Activated effector memory CD4-positive, alpha-beta T cell treated with Interleukin-2 at 50 U/mL for 16 hours (primary cell): ENCODE measurements around the gene TM9SF1.

Experiments used
- DNase-seq: peaks from one replicate; pipeline ENCODE4 v3.0.0-alpha.2; 2020

Gene TM9SF1

GRCh38 chr14:24147761-24148428, 47.3 kb downstream of the TM9SF1 start:
- DNase-seq, result no peak

- peak; percentile 97 for DNase-seq
Observed at GRCh38 chr14:24146978-24147760, 48.1 kb downstream of the TM9SF1 start, which contains the start of gene RNF31. Gene RNF31, plus strand, starts transcription at chr14:24147498. Its CDS starts 201 bp downstream, at chr14:24147699.

GRCh38 chr14:24146453-24146977, 48.7 kb downstream of the TM9SF1 start, which contains the start of gene PSME2:
Gene PSME2, minus strand, starts transcription at chr14:24146610. Its CDS starts 29 bp downstream, at chr14:24146581.
- peak; percentile 74 for DNase-seq

GRCh38 chr14:24145690-24146452, 49.4 kb downstream of the TM9SF1 start:
- no peak for DNase-seq

DNA sequence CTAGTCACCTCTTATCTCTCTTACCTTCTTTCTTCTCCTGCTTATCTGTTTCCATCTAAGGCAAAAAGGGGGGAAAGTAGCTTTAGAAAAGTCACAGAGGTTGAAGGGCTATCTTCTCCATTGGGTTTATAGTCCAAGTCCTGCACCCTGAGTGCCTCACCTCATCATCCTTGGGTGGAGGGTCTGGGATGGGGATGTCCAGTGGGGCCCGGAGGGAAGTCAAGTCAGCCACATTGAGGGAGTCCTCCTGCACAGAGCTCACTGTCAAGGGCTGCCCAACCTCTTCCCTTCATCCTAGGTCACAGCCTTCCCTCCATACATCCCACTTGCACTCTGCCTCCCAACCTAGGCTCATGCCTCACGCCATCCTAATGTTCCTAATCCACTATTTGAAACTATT, 50.0 kb downstream of the TM9SF1 start:
- DNase-seq, result no peak

DNA sequence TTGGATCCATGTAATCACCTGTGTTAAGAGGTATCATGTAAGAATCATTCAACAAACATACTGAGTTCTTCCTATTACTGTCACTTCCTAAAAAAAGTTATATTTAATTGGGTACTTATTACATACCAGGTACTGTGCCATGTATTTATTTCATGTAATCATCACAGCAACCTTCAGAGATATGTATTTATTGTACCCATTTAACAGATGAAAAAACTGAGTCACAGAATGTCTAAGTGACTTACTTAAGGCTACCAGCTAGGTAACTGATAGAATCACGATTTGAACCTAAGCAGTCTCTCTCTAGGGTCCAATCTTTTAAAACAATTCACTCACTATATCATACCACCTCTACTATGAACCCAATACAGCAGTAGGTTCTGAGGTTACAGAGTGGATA, 50.8 kb downstream of the TM9SF1 start:
- DNase-seq, result no peak

DNA sequence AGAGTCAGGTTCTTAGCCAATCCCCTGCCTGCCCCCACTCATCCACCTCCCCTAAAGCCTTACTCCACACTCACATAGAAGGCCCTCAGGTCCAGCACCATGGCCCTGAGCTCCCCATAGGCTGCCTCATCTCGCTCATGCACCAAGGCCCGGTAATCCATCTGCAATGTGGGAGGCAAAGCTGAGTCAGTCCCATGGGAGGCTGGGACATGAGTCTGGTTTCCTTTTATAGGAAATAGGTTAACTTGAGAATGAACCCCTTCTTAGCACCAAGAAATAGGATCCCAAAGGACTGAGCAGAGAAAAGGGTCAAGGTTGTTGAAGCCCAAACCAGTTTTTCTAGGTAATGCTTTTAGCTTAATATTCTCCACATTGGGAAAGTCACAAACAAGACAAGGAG, 51.7 kb downstream of the TM9SF1 start:
- DNase-seq, result no peak

GRCh38 chr14:24141097-24141880, 54.0 kb downstream of the TM9SF1 start, which contains the start of gene EMC9:
Gene EMC9, minus strand, starts transcription at chr14:24141591. Its CDS starts 287 bp downstream, at chr14:24141304.
- DNase-seq, result peak; percentile 99

GRCh38 chr14:24139272-24139934, 55.8 kb downstream of the TM9SF1 start:
- DNase-seq, result no peak
